IMR-90 (cell line): Measurements from ENCODE around the gene TDRKH. TPM values are rescaled to one million over a fixed set of nuclear protein-coding genes. Genes with fewer than 3 reads are reported as not detected.

ENCODE experiments used
- ATAC-seq: fragments of 200-7000 bp; cut with Tn5 transposase; 2 replicates; pipeline ENCODE4 v1.9.1; 2020; ENCODE audit warnings: low read depth, mild to moderate bottlenecking, moderate library complexity
- Bru-seq: library from RNA; stranded (reverse); fragments of 400-500 nt; gene quantifications from one replicate; lab custom pipeline; 2021; lab: Mats Ljungman, UMichigan
- BruChase-seq, 2 experiments: library from RNA; stranded (reverse); fragments of 400-500 nt; gene quantifications; one replicate each; lab custom pipeline; 2021; lab: Mats Ljungman, UMichigan
- BruUV-seq: library from RNA; stranded (reverse); fragments of 400-500 nt; replicated peaks from 2 replicates; lab custom pipeline; 2021; lab: Mats Ljungman, UMichigan
- CTCF ChIA-PET: fragments of 300-600 bp; formaldehyde crosslinking; extraction: SDS; loops from one replicate; lab custom pipeline; 2021; ENCODE audit warnings: antibody characterized with exemption; lab: Yijun Ruan, JAX
- POLR2A ChIA-PET: fragments of 300-600 bp; sonication (Branson Sonifier 250); formaldehyde crosslinking; loops from one replicate; lab custom pipeline; 2022; ENCODE audit warnings: antibody characterized with exemption; ENCODE audit not compliant: unreplicated experiment; lab: Charles Lee
- DNase-seq: peaks from one replicate; pipeline ENCODE4 v3.0.0; 2013
- H2AFZ ChIP-seq: replicated peaks from 2 replicates; pipeline ENCODE3; 2013; ENCODE audit warnings: low read length, mild to moderate bottlenecking; ENCODE audit not compliant: poor library complexity
- H2AK5ac ChIP-seq: 2 replicates; pipeline ENCODE4 v1.6.1; 2013; ENCODE audit warnings: low read depth, low read length, inconsistent platforms
- H2AK9ac ChIP-seq: replicated peaks from 2 replicates; pipeline ENCODE3; 2013; ENCODE audit warnings: mild to moderate bottlenecking, low read depth, low read length, moderate library complexity; ENCODE audit not compliant: poor library complexity
- H2BK120ac ChIP-seq: 2 replicates; pipeline ENCODE4 v1.6.1; 2013; ENCODE audit warnings: low read depth, low read length, inconsistent platforms
- H2BK15ac ChIP-seq: 3 replicates; pipeline ENCODE4 v1.6.1; 2013; ENCODE audit warnings: low read depth, low read length, inconsistent platforms
- H2BK20ac ChIP-seq: 2 replicates; pipeline ENCODE4 v1.6.1; 2013; ENCODE audit warnings: low read depth, mild to moderate bottlenecking, inconsistent platforms, low read length, moderate library complexity
- H2BK5ac ChIP-seq: 2 replicates; pipeline ENCODE4 v1.6.1; 2013; ENCODE audit warnings: mild to moderate bottlenecking, low read depth, low read length, inconsistent platforms; ENCODE audit not compliant: poor library complexity, severe bottlenecking
- H3K14ac ChIP-seq: replicated peaks from 2 replicates; pipeline ENCODE4 v1.6.1; 2013; ENCODE audit warnings: low read depth, low read length, inconsistent platforms
- H3K18ac ChIP-seq: 2 replicates; pipeline ENCODE4 v1.6.1; 2013; ENCODE audit warnings: low read depth, low read length, control low read depth
- H3K23ac ChIP-seq: 2 replicates; pipeline ENCODE4 v1.6.1; 2013; ENCODE audit warnings: low read depth, low read length, inconsistent platforms
- H3K27ac ChIP-seq: 2 replicates; pipeline ENCODE4 v1.5.1; 2013; ENCODE audit warnings: mild to moderate bottlenecking, control low read depth, low read length; ENCODE audit not compliant: insufficient read depth
- H3K27me3 ChIP-seq: 2 replicates; pipeline ENCODE4 v1.6.1; 2013; ENCODE audit warnings: low read length; ENCODE audit not compliant: control insufficient read depth, insufficient read depth
- H3K36me3 ChIP-seq: 2 replicates; pipeline ENCODE4 v1.6.1; 2013; ENCODE audit warnings: low read length, mixed read lengths; ENCODE audit not compliant: control insufficient read depth, insufficient read depth
- H3K4ac ChIP-seq: 2 replicates; pipeline ENCODE4 v1.6.1; 2013; ENCODE audit warnings: low read depth, low read length, inconsistent platforms
- H3K4me1 ChIP-seq: 2 replicates; pipeline ENCODE4 v1.6.1; 2013; ENCODE audit warnings: low read length, mixed read lengths; ENCODE audit not compliant: control insufficient read depth, insufficient read depth
- H3K4me2 ChIP-seq: 2 replicates; pipeline ENCODE4 v1.6.1; 2013; ENCODE audit warnings: low read depth, mild to moderate bottlenecking, control low read depth, low read length, moderate library complexity
- H3K4me3 ChIP-seq: 2 replicates; pipeline ENCODE4 v1.5.1; 2013; ENCODE audit warnings: low read depth, mild to moderate bottlenecking, control low read depth, low read length, moderate library complexity; ENCODE audit not compliant: insufficient read depth
- H3K56ac ChIP-seq: 2 replicates; pipeline ENCODE4 v1.6.1; 2013; ENCODE audit warnings: low read length, inconsistent platforms; ENCODE audit not compliant: insufficient read depth; ENCODE audit errors: extremely low read depth
- H3K79me1 ChIP-seq, 2 experiments: 2 replicates each; pipeline ENCODE4 v1.6.1; 2013; ENCODE audit warnings: low read length in 2 of 2, inconsistent platforms in 1 of 2, low read depth in 1 of 2
- H3K9ac ChIP-seq: 2 replicates; pipeline ENCODE4 v1.6.1; 2013; ENCODE audit warnings: low read depth, low read length, control low read depth
- H3K9me1 ChIP-seq: 2 replicates; pipeline ENCODE4 v1.6.1; 2013; ENCODE audit warnings: low read length, inconsistent platforms; ENCODE audit not compliant: insufficient read depth
- H3K9me3 ChIP-seq: 2 replicates; pipeline ENCODE4 v1.6.1; 2013; ENCODE audit warnings: low read length; ENCODE audit not compliant: control insufficient read depth, insufficient read depth
- H4K20me1 ChIP-seq: 2 replicates; pipeline ENCODE4 v1.6.1; 2013; ENCODE audit warnings: low read length, inconsistent platforms; ENCODE audit not compliant: insufficient read depth
- H4K5ac ChIP-seq: 2 replicates; pipeline ENCODE4 v1.6.1; 2013; ENCODE audit warnings: mild to moderate bottlenecking, low read depth, low read length, control low read depth
- H4K8ac ChIP-seq, 2 experiments: 2 replicates each; pipeline ENCODE4 v1.6.1; 2013; ENCODE audit warnings: low read depth in 2 of 2, low read length in 2 of 2, control low read depth in 1 of 2, inconsistent platforms in 1 of 2
- H4K91ac ChIP-seq: 2 replicates; pipeline ENCODE4 v1.6.1; 2013; ENCODE audit warnings: low read depth, low read length, inconsistent platforms; ENCODE audit not compliant: insufficient read depth
- FOS ChIP-seq: fragments of 150-350 bp; IDR thresholded peaks from 2 replicates; pipeline ENCODE4 v1.6.1; 2016; ENCODE audit warnings: low read depth, low read length
- MAZ ChIP-seq: IDR thresholded peaks from 2 replicates; pipeline ENCODE4 v1.6.1; 2012; ENCODE audit warnings: low read depth, mild to moderate bottlenecking, low read length, improper control_type of control experiment, moderate library complexity, borderline replicate concordance
- RAD21 ChIP-seq: IDR thresholded peaks from 2 replicates; pipeline ENCODE4 v1.6.1; 2012; ENCODE audit warnings: low read length, improper control_type of control experiment
- RCOR1 ChIP-seq: IDR thresholded peaks from 2 replicates; pipeline ENCODE4 v1.6.1; 2012; ENCODE audit warnings: mild to moderate bottlenecking, low read length, improper control_type of control experiment; ENCODE audit not compliant: insufficient replicate concordance
- WGBS, 2 experiments: methylation state at CpG; one replicate each; pipeline versions ENCODE4 v1.1.5 to v1.1.7; 2013; ENCODE audit warnings: missing lambda C conversion rate in 2 of 2; ENCODE audit not compliant: insufficient read length in 1 of 2; ENCODE audit errors: extremely low coverage in 2 of 2; 5-methylcytosine and 5-hydroxymethylcytosine counted together
- dilution Hi-C: fragments of 300-500 bp; cut with HindIII; formaldehyde crosslinking; loops from one replicate; pipeline ENCODE4 v1.14.3; 2018; ENCODE audit warnings: low sequenced_read_pairs; ENCODE audit not compliant: unreplicated experiment
- in situ Hi-C: fragments of 300-500 bp; cut with MboI; formaldehyde crosslinking; loops from 3 replicates; pipeline ENCODE4 v1.14.3; 2019; ENCODE audit warnings: low sequenced_read_pairs, inconsistent platforms, mixed read lengths
- intact Hi-C: fragments of 100-400 bp; cut with micrococcal nuclease; formaldehyde crosslinking; loops from 2 replicates; pipeline ENCODE4 v1.10.0; 2022
- long read RNA-seq: library from polyadenylated mRNA; unstranded; transcript quantifications from one replicate; pipeline ENCODE4 v2.0.0, GENCODE V29; 2021; ENCODE audit not compliant: unreplicated experiment
- polyA plus RNA-seq, 3 experiments: library from polyadenylated mRNA; depleted of rRNA; stranded (reverse); fragments of >200 nt; gene quantifications; 2 replicates each; pipeline ENCODE4 v1.2.3, GENCODE V29; 2012; ENCODE audit warnings: low replicate concordance in 1 of 3
- total RNA-seq: library from RNA; depleted of rRNA; stranded (reverse); fragments of >200 nt; gene quantifications from 2 replicates; pipeline ENCODE4 v1.2.3, GENCODE V29; 2012; rRNA removed
- TF ChIP-seq, protein P1 (sequence below): conservative IDR thresholded peaks from 2 replicates; pipeline ENCODE4 v1.5.1; 2012; ENCODE audit warnings: mild to moderate bottlenecking, low read depth, low read length, improper control_type of control experiment
- TF ChIP-seq, protein P2 (sequence below): fragments of 150-350 bp; IDR thresholded peaks from 2 replicates; pipeline ENCODE4 v1.6.1; 2016; ENCODE audit warnings: low read depth, mild to moderate bottlenecking, low read length, moderate library complexity, borderline replicate concordance

TDRKH gene
- total RNA-seq: 2.2 TPM in 2 replicates
- 0.86 and 1.2 TPM in 2 replicates for polyA plus RNA-seq (2012; rRNA removed)
- 0.45 and 0.58 TPM in 2 replicates for polyA plus RNA-seq (2012; cell fraction: cytosol; rRNA removed)
- 0.21 and 1.2 TPM in 2 replicates for polyA plus RNA-seq (2012; cell fraction: nucleus; rRNA removed; ENCODE audit: low replicate concordance)
- Bru-seq, nascent RNA: percentile 23 among the genes with signal in this experiment
- percentile 27 among the genes with signal in this experiment for BruChase-seq, experiment 1, labeled RNA remaining after a 6-hour chase
- BruChase-seq, experiment 2, labeled RNA remaining after a 2-hour chase: percentile 23 among the genes with signal in this experiment
- long read RNA-seq, partial matches to known transcripts: 1 of 3 reads
- long read RNA-seq, other reads (novel, unspliced or antisense): 1 of 3 reads

DNA sequence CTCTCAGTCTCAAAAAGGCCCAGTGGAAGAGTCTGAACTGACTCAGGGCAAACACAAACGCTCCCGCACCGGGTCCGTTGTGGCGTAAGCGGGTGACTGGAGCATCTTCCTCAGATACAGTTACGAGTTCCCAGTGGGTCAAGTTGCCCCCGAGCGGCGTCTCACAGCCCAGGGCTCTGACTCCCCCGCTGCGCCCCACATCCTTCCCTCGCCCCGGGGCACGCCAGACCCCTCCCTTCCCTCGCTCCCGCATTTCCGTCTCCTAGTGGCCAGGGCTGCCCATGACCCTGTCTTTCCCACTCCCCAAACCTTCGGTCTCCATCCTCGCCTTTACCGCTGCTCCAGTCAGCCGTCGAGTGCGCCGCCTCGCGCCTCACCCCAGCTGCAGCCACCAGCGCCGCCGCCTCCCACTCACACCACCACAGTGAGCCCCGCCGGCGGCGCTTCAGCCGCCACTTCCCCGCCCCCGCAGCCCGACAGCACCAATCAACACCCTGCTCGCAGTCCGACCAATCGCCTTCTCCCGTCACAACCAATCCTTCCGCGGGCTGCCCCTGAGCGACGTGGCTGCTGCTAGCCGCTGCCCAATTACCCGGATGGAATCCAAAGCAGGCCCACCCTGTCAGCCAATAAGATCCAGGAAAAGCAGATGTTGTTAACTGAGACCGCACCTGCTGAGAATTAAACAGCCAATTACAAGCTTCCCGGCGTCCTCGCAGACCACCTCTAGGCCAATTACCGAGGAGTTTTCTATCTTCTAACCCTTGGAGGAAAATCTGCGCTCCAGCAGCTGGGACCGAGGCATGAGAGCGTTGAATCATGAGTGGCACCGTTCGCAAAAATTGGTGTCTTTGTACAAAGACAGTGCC is at the start of gene TDRKH:
TSS of gene TDRKH (minus strand) at position 430 of the 869 bp plus-strand sequence. CDS start 7,478 bp downstream, outside the sequence.
- Histone ChIP-seq H2AK9ac (peak within 1 kb of the TSS; percentile 29), H3K23ac (no peak within 1 kb of the TSS), H4K20me1 (no peaks in the 10 kb centered on the region), H3K18ac (no peak within 1 kb of the TSS), H4K5ac (no peak within 1 kb of the TSS), H3K9ac (peak within 1 kb of the TSS; percentile 48; the same call in 1 of the 2 replicates), H2BK15ac (no peak within 1 kb of the TSS), H3K9me3 (no peaks in the 10 kb centered on the region), H2BK120ac (no peak within 1 kb of the TSS), H2BK5ac (no peak within 1 kb of the TSS), H3K27me3 (peaks cover 5% of the 10 kb centered on the region; the same call in 1 of the 2 replicates), H3K27ac (no peak within 1 kb of the TSS), H3K79me1 (no peaks in the 10 kb centered on the region), H3K14ac (no peak within 1 kb of the TSS), H3K4me1 (peaks cover 2% of the 10 kb centered on the region), H3K56ac (no peak within 1 kb of the TSS), H4K91ac (no peak within 1 kb of the TSS), H3K4me3 (peak within 1 kb of the TSS; percentile 55), H4K8ac (peak within 1 kb of the TSS in 1 of 2 experiments; percentile 35; a peak in 2 of 4 replicates), H3K9me1 (no peaks in the 10 kb centered on the region), H3K4ac (no peak within 1 kb of the TSS), H3K36me3 (no peaks in the 10 kb centered on the region), H2AK5ac (no peak within 1 kb of the TSS), H2BK20ac (no peak within 1 kb of the TSS), H2AFZ (peak within 1 kb of the TSS; percentile 96), H3K4me2 (peak within 1 kb of the TSS; percentile 87)
- ATAC-seq (peak; percentile 99), DNase-seq (peak; percentile 99)
- ChIA-PET POLR2A (no interaction called here), CTCF (interaction anchor here (0.6 to 1.1 kb wide), 3 partner anchors 14 to 137 kb away, joined by 3 to 5 read pairs (median 3); no protein-coding TSS in a partner anchor)
- in situ Hi-C loops (no loop called here), dilution Hi-C loops (loop anchor here (25.0 kb wide), 1 partner anchor 97 kb away; no protein-coding TSS in a partner anchor), intact Hi-C loops (no loop called here)
- 1% methylated on average over 45 of the region's 58 CpGs; no CpG with 5 or more reads in 1 of the 2 experiments for WGBS, 2 experiments
- no TSS peak for BruUV-seq
- TF ChIP-seq, protein P1, sequence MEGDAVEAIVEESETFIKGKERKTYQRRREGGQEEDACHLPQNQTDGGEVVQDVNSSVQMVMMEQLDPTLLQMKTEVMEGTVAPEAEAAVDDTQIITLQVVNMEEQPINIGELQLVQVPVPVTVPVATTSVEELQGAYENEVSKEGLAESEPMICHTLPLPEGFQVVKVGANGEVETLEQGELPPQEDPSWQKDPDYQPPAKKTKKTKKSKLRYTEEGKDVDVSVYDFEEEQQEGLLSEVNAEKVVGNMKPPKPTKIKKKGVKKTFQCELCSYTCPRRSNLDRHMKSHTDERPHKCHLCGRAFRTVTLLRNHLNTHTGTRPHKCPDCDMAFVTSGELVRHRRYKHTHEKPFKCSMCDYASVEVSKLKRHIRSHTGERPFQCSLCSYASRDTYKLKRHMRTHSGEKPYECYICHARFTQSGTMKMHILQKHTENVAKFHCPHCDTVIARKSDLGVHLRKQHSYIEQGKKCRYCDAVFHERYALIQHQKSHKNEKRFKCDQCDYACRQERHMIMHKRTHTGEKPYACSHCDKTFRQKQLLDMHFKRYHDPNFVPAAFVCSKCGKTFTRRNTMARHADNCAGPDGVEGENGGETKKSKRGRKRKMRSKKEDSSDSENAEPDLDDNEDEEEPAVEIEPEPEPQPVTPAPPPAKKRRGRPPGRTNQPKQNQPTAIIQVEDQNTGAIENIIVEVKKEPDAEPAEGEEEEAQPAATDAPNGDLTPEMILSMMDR: peak; percentile 26; the same call in 1 of the 2 replicates
- TF ChIP-seq, protein P2, sequence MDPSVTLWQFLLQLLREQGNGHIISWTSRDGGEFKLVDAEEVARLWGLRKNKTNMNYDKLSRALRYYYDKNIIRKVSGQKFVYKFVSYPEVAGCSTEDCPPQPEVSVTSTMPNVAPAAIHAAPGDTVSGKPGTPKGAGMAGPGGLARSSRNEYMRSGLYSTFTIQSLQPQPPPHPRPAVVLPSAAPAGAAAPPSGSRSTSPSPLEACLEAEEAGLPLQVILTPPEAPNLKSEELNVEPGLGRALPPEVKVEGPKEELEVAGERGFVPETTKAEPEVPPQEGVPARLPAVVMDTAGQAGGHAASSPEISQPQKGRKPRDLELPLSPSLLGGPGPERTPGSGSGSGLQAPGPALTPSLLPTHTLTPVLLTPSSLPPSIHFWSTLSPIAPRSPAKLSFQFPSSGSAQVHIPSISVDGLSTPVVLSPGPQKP: no peak
- 0 out of 2 replicates have a peak, but pooled peaks have one; percentile 18 for TF ChIP-seq RAD21
- TF ChIP-seq MAZ: peak; percentile 19; the same call in 1 of the 2 replicates
- peak; percentile 100 for TF ChIP-seq RCOR1
- peak; percentile 65; the same call in 1 of the 2 replicates for TF ChIP-seq FOS
